ENCODE results near the gene QSOX1.

DNA sequence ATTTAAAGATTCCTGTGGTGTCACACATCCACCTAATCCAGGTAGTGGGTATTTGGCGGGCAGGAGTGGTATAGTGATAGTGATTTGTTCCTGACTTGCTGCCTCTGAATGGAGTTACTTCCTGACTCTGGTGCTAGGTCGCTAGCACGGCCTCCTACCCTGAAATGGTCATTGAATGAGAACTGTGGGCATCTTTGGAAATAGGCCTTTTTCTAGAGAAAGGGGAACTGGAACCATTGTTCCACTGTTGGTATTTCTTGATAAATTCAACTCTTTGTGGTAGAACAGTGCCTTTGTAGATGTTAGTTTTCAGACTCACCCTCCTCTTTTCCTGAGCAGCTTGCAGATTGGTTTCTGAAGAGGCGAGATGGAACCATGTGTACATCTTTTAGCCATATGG, 1.5 kb downstream of the QSOX1 start:
- TF ChIP-seq, protein P1, sequence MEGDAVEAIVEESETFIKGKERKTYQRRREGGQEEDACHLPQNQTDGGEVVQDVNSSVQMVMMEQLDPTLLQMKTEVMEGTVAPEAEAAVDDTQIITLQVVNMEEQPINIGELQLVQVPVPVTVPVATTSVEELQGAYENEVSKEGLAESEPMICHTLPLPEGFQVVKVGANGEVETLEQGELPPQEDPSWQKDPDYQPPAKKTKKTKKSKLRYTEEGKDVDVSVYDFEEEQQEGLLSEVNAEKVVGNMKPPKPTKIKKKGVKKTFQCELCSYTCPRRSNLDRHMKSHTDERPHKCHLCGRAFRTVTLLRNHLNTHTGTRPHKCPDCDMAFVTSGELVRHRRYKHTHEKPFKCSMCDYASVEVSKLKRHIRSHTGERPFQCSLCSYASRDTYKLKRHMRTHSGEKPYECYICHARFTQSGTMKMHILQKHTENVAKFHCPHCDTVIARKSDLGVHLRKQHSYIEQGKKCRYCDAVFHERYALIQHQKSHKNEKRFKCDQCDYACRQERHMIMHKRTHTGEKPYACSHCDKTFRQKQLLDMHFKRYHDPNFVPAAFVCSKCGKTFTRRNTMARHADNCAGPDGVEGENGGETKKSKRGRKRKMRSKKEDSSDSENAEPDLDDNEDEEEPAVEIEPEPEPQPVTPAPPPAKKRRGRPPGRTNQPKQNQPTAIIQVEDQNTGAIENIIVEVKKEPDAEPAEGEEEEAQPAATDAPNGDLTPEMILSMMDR (IDR thresholded peaks at IDR 0.05; ENCODE audit: low read depth, low read length), result no peak
- TF ChIP-seq EZH2phosphoT487 (IDR thresholded peaks at IDR 0.05; ENCODE audit: low read depth), result no peak

Measured in OCI-LY3 (cell line).